Progenitor cell of endocrine pancreas (in vitro differentiated cells): ENCODE measurements around the gene DTWD2. TPM values are rescaled to one million over a fixed set of nuclear protein-coding genes. Genes with fewer than 3 reads are reported as not detected.

Experiments
- DNase-seq: peaks from one replicate; pipeline ENCODE4 v3.0.0; 2021; ENCODE audit warnings: low spot score; ENCODE audit not compliant: unreplicated experiment
- H3K27ac Mint-ChIP-seq: 2 replicates; pipeline ENCODE4 v1.8.0; 2021; ENCODE audit warnings: mild to moderate bottlenecking, moderate library complexity, mixed read lengths
- H3K27me3 Mint-ChIP-seq: 2 replicates; pipeline ENCODE4 v1.8.0; 2021; ENCODE audit warnings: mixed read lengths
- H3K36me3 Mint-ChIP-seq: 2 replicates; pipeline ENCODE4 v1.8.0; 2022; ENCODE audit warnings: mixed read lengths; ENCODE audit not compliant: insufficient read depth
- H3K4me1 Mint-ChIP-seq: 2 replicates; pipeline ENCODE4 v1.8.0; 2021; ENCODE audit warnings: low read depth, mixed read lengths
- H3K4me3 Mint-ChIP-seq: 2 replicates; pipeline ENCODE4 v1.8.0; 2021; ENCODE audit warnings: low read depth, mild to moderate bottlenecking, moderate library complexity, mixed read lengths
- H3K9me3 Mint-ChIP-seq: 2 replicates; pipeline ENCODE4 v1.8.0; 2021; ENCODE audit warnings: low read depth, mixed read lengths
- total RNA-seq: library from RNA; stranded (reverse); gene quantifications from 2 replicates; pipeline ENCODE4 v1.2.1, GENCODE V29; 2021
- TF ChIP-seq, protein P1 (sequence below): fragments of 200-600 bp; sonication (generic); IDR thresholded peaks from one replicate; pipeline ENCODE4 v1.5.0; 2021; ENCODE audit warnings: antibody characterized with exemption, mild to moderate bottlenecking; ENCODE audit not compliant: unreplicated experiment

DTWD2 gene
- total RNA-seq, 1 donor from 2014 or later: 7.7 TPM

DNA sequence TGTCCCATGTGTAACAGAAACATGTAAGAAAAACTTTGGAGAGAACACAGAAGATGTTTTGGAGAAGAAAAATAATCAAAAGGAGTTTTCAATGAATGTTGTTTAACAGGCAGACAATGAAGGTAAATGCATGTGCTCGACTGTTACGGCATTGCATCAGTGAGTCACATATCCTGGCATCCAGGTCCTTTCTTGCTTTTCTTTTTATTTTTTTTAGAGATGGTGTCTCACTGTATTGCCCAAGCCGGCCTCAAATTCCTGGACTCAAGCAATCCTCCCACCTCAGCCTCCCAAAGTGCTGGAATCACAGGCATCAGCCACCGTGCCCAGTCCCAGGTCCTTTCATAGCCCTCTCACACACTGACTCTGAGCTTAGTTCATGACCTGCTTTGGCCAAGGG lies 181.8 kb downstream of the DTWD2 start:
- TF ChIP-seq, protein P1, sequence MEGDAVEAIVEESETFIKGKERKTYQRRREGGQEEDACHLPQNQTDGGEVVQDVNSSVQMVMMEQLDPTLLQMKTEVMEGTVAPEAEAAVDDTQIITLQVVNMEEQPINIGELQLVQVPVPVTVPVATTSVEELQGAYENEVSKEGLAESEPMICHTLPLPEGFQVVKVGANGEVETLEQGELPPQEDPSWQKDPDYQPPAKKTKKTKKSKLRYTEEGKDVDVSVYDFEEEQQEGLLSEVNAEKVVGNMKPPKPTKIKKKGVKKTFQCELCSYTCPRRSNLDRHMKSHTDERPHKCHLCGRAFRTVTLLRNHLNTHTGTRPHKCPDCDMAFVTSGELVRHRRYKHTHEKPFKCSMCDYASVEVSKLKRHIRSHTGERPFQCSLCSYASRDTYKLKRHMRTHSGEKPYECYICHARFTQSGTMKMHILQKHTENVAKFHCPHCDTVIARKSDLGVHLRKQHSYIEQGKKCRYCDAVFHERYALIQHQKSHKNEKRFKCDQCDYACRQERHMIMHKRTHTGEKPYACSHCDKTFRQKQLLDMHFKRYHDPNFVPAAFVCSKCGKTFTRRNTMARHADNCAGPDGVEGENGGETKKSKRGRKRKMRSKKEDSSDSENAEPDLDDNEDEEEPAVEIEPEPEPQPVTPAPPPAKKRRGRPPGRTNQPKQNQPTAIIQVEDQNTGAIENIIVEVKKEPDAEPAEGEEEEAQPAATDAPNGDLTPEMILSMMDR: no peak
- H3K4me3 Mint-ChIP-seq: no peak overlapping the region
- H3K9me3 Mint-ChIP-seq: peaks cover 16% of the 10 kb centered on the region
- H3K4me1 Mint-ChIP-seq: peaks cover 7% of the 10 kb centered on the region
- no peak for DNase-seq
- H3K27me3 Mint-ChIP-seq: no peaks in the 10 kb centered on the region
- peaks cover 2% of the 10 kb centered on the region for H3K36me3 Mint-ChIP-seq
- no peak overlapping the region for H3K27ac Mint-ChIP-seq

DNA sequence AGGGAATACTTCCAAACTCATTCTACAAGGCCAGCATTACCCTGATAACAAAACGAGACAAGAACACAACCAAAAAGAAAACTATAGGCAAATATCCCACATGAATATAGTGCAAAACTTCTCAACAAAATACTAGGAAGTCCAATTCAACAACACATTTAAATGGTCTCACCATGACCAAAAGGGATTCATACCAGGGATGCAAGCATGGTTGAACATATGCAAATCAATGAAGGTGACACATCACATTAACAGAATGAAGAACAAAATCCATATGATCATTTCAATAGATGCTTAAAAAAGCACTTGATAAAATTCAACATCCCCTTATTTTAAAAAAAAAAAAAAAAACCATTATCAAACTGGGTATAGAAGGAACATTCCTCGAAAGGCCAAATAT lies 186.0 kb downstream of the DTWD2 start:
- peaks cover 5% of the 10 kb centered on the region for H3K9me3 Mint-ChIP-seq
- H3K36me3 Mint-ChIP-seq: no peaks in the 10 kb centered on the region

DNA sequence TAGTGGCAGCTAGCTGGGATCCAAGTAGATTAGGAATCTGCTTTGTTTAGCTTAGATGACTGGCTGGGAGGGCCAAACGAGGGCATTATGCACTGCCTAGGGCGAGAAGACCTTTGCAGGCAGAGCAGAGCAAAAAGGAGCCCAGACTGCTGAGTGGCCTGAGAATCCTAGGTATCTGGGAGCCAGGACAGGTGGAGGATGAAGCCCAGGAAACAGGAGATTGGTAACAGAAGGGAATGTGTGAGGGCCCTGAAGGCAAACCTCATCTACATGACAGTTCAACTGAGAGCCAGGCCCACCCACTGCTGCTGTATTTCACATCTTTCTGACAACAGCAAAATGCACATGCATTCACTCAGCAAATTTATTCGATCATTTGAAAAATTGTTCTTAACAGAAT lies 192.3 kb downstream of the DTWD2 start:
- H3K4me1 Mint-ChIP-seq: peaks cover 4% of the 10 kb centered on the region
- no peaks in the 10 kb centered on the region for H3K9me3 Mint-ChIP-seq
- no peak for DNase-seq
- H3K4me3 Mint-ChIP-seq: no peak overlapping the region
- TF ChIP-seq, protein P1: no peak
- no peak overlapping the region for H3K27ac Mint-ChIP-seq
- no peaks in the 10 kb centered on the region for H3K36me3 Mint-ChIP-seq
- H3K27me3 Mint-ChIP-seq: no peaks in the 10 kb centered on the region

More for the DNA sequence above, 186.0 kb downstream of the DTWD2 start:
- no peaks in the 10 kb centered on the region for H3K4me1 Mint-ChIP-seq
- no peak overlapping the region for H3K4me3 Mint-ChIP-seq
- no peak overlapping the region for H3K27ac Mint-ChIP-seq
- TF ChIP-seq, protein P1: no peak
- H3K27me3 Mint-ChIP-seq: no peaks in the 10 kb centered on the region
- no peak for DNase-seq

DNA sequence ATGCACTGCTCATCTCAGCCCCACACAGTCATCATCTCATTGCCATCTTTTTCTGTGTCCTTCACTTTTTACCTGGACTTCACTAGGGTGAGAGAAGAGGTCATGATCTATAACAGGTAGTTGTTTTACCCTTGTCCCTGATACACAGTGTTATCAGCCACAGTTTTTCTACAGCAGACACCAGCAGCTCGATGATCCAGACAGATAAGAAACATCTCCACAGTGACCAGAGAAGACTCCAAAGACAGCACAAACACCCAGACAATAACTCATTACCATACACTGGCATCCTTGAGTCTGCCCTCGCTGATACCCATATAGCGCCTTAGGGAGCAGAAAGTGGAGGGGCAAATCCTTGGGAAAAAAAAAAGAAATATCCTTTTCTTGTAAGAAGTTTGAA lies 194.1 kb downstream of the DTWD2 start:
- Mint-ChIP-seq H3K27me3 (no peaks in the 10 kb centered on the region), H3K9me3 (no peaks in the 10 kb centered on the region)

DNA sequence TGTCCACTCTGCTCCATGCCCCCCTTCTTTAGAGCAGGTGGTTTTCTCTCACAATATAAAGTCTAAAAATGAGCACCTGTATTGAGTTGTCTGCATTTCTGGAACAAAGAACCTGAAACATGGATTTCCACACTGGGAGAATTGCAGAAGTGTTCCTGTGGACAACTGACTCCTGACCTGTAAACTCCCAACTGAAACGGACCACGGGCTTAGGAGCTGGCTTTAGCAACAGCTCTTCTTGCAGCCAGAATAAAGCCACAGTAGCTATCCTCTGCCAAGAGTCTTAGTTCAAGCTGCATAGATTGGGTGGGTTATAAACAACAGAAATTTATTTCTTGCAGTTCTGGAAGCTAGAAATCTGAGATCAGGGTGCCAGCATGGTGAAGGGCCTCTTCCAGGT lies 194.7 kb downstream of the DTWD2 start:
- no peaks in the 10 kb centered on the region for H3K9me3 Mint-ChIP-seq
- H3K4me1 Mint-ChIP-seq: peaks cover 4% of the 10 kb centered on the region
- H3K27ac Mint-ChIP-seq: no peak overlapping the region
- TF ChIP-seq, protein P1: no peak
- DNase-seq: no peak
- H3K27me3 Mint-ChIP-seq: no peaks in the 10 kb centered on the region
- H3K4me3 Mint-ChIP-seq: no peak overlapping the region
- H3K36me3 Mint-ChIP-seq: no peaks in the 10 kb centered on the region

More for the DNA sequence above, 194.1 kb downstream of the DTWD2 start:
- TF ChIP-seq, protein P1: no peak
- DNase-seq: no peak
- Mint-ChIP-seq H3K36me3 (no peaks in the 10 kb centered on the region), H3K4me1 (peaks cover 4% of the 10 kb centered on the region), H3K4me3 (no peak overlapping the region), H3K27ac (no peak overlapping the region)
